Measurements from ENCODE around the gene MEF2C. TPM values are rescaled to one million over a fixed set of nuclear protein-coding genes. Genes with fewer than 3 reads are reported as not detected.

MEF2C gene
- total RNA-seq, 1 experiment from 2014 or later, result 9.9 TPM

- ATAC-seq, result no peak
- Histone ChIP-seq H3K4me1 (ENCODE audit: control insufficient read depth, insufficient read depth, low read length) (peaks cover 11% of the 10 kb centered on the region; the same call in 1 of the 2 replicates), H3K27me3 (ENCODE audit: control insufficient read depth, insufficient read depth, low read length) (no peaks in the 10 kb centered on the region), H3K9me3 (ENCODE audit: control insufficient read depth, insufficient read depth, low read depth, low read length) (no peaks in the 10 kb centered on the region), H3K4me3 (ENCODE audit: low read depth in 2 of 2, low read length in 2 of 2) (no peak overlapping the region), H3K36me3 (ENCODE audit: control insufficient read depth, insufficient read depth, low read length) (no peaks in the 10 kb centered on the region), H3K27ac (ENCODE audit: low read length) (no peak overlapping the region)
- POLR2A ChIA-PET, result no interaction called here
- intact Hi-C loops (cut with micrococcal nuclease; ENCODE audit: unreplicated experiment), result no loop called here
- no TSS peak for BruUV-seq (replicated peaks)
- in situ Hi-C loops (cut with HindIII; ENCODE audit: low pct_unique_long_range_greater_than_20kb, low sequenced_read_pairs), result no loop called here
- TF ChIP-seq TCF7L2 (IDR thresholded peaks at IDR 0.05; ENCODE audit: low read depth, low read length), result no peak
- TF ChIP-seq SIN3A (IDR thresholded peaks at IDR 0.05; ENCODE audit: borderline replicate concordance, insufficient read depth, low read depth, low read length), result no peak
- TF ChIP-seq CTCF (IDR thresholded peaks at IDR 0.05), result no peak
- no peak for TF ChIP-seq POLR2AphosphoS5 (IDR thresholded peaks at IDR 0.05; ENCODE audit: low read depth, low read length)
- TF ChIP-seq REST (IDR thresholded peaks at IDR 0.05; ENCODE audit: insufficient read depth in 1 of 2, low read depth in 2 of 2, low read length in 1 of 2), result no peak
- DNase-seq (ENCODE audit: low read depth, low spot score), result no peak
- CTCF ChIA-PET, result no interaction called here
These were observed 44.5 kb downstream of the MEF2C start for GRCh38 chr5:88838500-88838899.

GRCh38 chr5:88837817-88838216, 45.2 kb downstream of the MEF2C start:
- in situ Hi-C loops (cut with HindIII; ENCODE audit: low pct_unique_long_range_greater_than_20kb, low sequenced_read_pairs), result no loop called here
- no peak for ATAC-seq
- H3K36me3 ChIP-seq (ENCODE audit: control insufficient read depth, insufficient read depth, low read length), result no peaks in the 10 kb centered on the region
- BruUV-seq (replicated peaks), result no TSS peak
- H3K4me1 ChIP-seq (ENCODE audit: control insufficient read depth, insufficient read depth, low read length), result peaks cover 16% of the 10 kb centered on the region; the same call in 1 of the 2 replicates
- TF ChIP-seq REST (IDR thresholded peaks at IDR 0.05; ENCODE audit: insufficient read depth in 1 of 2, low read depth in 2 of 2, low read length in 1 of 2), result no peak
- TF ChIP-seq CTCF (IDR thresholded peaks at IDR 0.05), result no peak
- no peak for TF ChIP-seq SIN3A (IDR thresholded peaks at IDR 0.05; ENCODE audit: borderline replicate concordance, insufficient read depth, low read depth, low read length)
- TF ChIP-seq POLR2AphosphoS5 (IDR thresholded peaks at IDR 0.05; ENCODE audit: low read depth, low read length), result no peak
- no peak for TF ChIP-seq TCF7L2 (IDR thresholded peaks at IDR 0.05; ENCODE audit: low read depth, low read length)
- H3K27ac ChIP-seq (ENCODE audit: low read length), result no peak overlapping the region
- POLR2A ChIA-PET, result no interaction called here
- intact Hi-C loops (cut with micrococcal nuclease; ENCODE audit: unreplicated experiment), result no loop called here
- H3K27me3 ChIP-seq (ENCODE audit: control insufficient read depth, insufficient read depth, low read length), result no peaks in the 10 kb centered on the region
- CTCF ChIA-PET, result no interaction called here
- DNase-seq (ENCODE audit: low read depth, low spot score), result no peak
- no peak overlapping the region for H3K4me3 ChIP-seq (ENCODE audit: low read depth in 2 of 2, low read length in 2 of 2)
- H3K9me3 ChIP-seq (ENCODE audit: control insufficient read depth, insufficient read depth, low read depth, low read length), result no peaks in the 10 kb centered on the region
